Heart left ventricle (tissue), 16 donors: ENCODE data around the gene C19orf81. TPM values are rescaled to one million over a fixed set of nuclear protein-coding genes. Genes with fewer than 3 reads are reported as not detected.

Experiments used
- ATAC-seq, 4 donors: fragments of 200-7000 bp; cut with Tn5 transposase; one replicate each; pipeline ENCODE4 v1.9.1; 2020 to 2022; ENCODE audit warnings: moderate library complexity in 4 of 4, mild to moderate bottlenecking in 3 of 4, moderate number of reproducible peaks in 1 of 4
- DNase-seq, 5 donors: peaks; one replicate each; pipeline ENCODE4 v3.0.0-alpha.2; 2020
- H3K27ac ChIP-seq, 12 donors: fragments of 200-600 bp; sonication (generic) in 4 of 12; one replicate each; pipeline versions ENCODE4 v1.5.0 to v1.8.0; 2016 to 2022; ENCODE audit warnings: mild to moderate bottlenecking in 2 of 12
- H3K27me3 ChIP-seq, 9 donors: fragments of 200-600 bp; sonication (generic) in 2 of 9; one replicate each; pipeline versions ENCODE4 v1.5.1 to v1.8.0; 2016 to 2022; ENCODE audit warnings: mild to moderate bottlenecking in 3 of 9
- H3K36me3 ChIP-seq, 9 donors: fragments of 200-600 bp; sonication (generic) in 2 of 9; one replicate each; pipeline versions ENCODE4 v1.5.0 to v1.8.0; 2018 to 2022; ENCODE audit warnings: mild to moderate bottlenecking in 2 of 9
- H3K4me1 ChIP-seq, 12 donors: fragments of 200-600 bp; sonication (generic) in 4 of 12; one replicate each; pipeline versions ENCODE4 v1.5.0 to v1.8.0; 2016 to 2022; ENCODE audit warnings: mild to moderate bottlenecking in 3 of 12
- H3K4me3 ChIP-seq, 12 donors: fragments of 200-600 bp; sonication (generic) in 4 of 12; one replicate each; pipeline versions ENCODE4 v1.5.0 to v1.8.0; 2017 to 2022; ENCODE audit warnings: mild to moderate bottlenecking in 9 of 12, moderate library complexity in 4 of 12
- H3K9me3 ChIP-seq, 12 donors: fragments of 200-600 bp; sonication (generic) in 4 of 12; one replicate each; pipeline versions ENCODE4 v1.5.0 to v1.8.0; 2016 to 2022; ENCODE audit warnings: mild to moderate bottlenecking in 1 of 12
- CTCF ChIP-seq, 12 donors: fragments of 200-600 bp; sonication (generic) in 4 of 12; IDR thresholded peaks; one replicate each; pipeline versions ENCODE4 v1.5.0 to v1.8.0; 2018 to 2022; ENCODE audit warnings: antibody characterized with exemption in 12 of 12, mild to moderate bottlenecking in 5 of 12
- POLR2A ChIP-seq, 2 donors: fragments of 450-650 bp; IDR thresholded peaks; one replicate each; pipeline ENCODE4 v1.6.1; 2017; ENCODE audit warnings: antibody characterized with exemption in 2 of 2, mild to moderate bottlenecking in 2 of 2, moderate library complexity in 2 of 2
- WGBS, 4 donors: extraction: QIAGEN DNeasy Blood & Tissue Kit in 2 of 4; methylation state at CpG; one replicate each; pipeline versions ENCODE4 v1.1.5 to v1.1.7; 2013 to 2018; 5-methylcytosine and 5-hydroxymethylcytosine counted together
- intact Hi-C, 10 donors: fragments of 100-400 bp; cut with DNase I; formaldehyde crosslinking; loops; one replicate each; pipeline versions ENCODE4 v1.11.1 to v1.14.2; 2022
- polyA plus RNA-seq, 2 donors: library from polyadenylated mRNA; stranded (reverse); fragments of 200-250 nt; gene quantifications; one replicate each; pipeline ENCODE4 v1.2.3, GENCODE V29; 2013
- total RNA-seq, 9 donors: library from RNA; depleted of rRNA in 2 of 9; stranded (reverse); fragments of >200 nt in 2 of 9; fragmentation: NEBNext Ultra II Directional in 3 of 9; extraction: Animal tissue kit (Norgen Biotek cat#: 25700) in 3 of 9; gene quantifications; one replicate each; pipeline versions ENCODE4 v1.1.0 to v1.2.4, GENCODE V29; 2016 to 2023
- donor health status: ischemic (EF 13 %, LVEDD 7.1; RV severe dilation, severe dysfunction).
- donor health status: healthy with polysubstance abuse.
- donor health status: DM: no; HTN: yes; CAD: no.
- donor health status: DM: no; HTN: no; CAD: no.
- donor health status: ischemic (EF 25% LVEDD 6.9; RV normal size, moderate dysfunction).
- donor health status: ischemic (EF 25% LVEDD 5.7; RV mildly dilated, moderate dysfunction).
- donor health status: healthy.
- donor health status: DM: yes; HTN: yes; CAD: no.
- donor health status: ischemic (EF 35%, LVEDD 5.7; RV mildly dilated, moderate dysfunction).
- donor health status: nonischemic (EF 11% LVEDD 7.7; RV severe dilation, severe dysfunction).
- donor health status: DM: yes; HTN: yes; CAD: no.
- donor health status: PGD.
- donor health status: ischemic (EF 29% LVEDD 5.4; RV normal size, mild dysfunction).
- donor health status: nonischemic (EF 23%, LVEDD 6.1; RV moderate dilation, normal function).

Gene C19orf81
- total and polyA plus RNA-seq, 11 donors = 0.65 to 3.6 (median 1.7) TPM; not detected in 4

GRCh38 chr19:50702871-50703829 is 53.9 kb downstream of the C19orf81 start:
- H3K36me3 ChIP-seq = no peaks in the 10 kb centered on the region
- H3K9me3 ChIP-seq = no peaks in the 10 kb centered on the region
- no peak for TF ChIP-seq POLR2A (IDR thresholded peaks at IDR 0.05)
- no peak for TF ChIP-seq CTCF (IDR thresholded peaks at IDR 0.05)
- WGBS, 4 donors = 59 to 69% (median 61%) methylated on average over 28 to 47 of the region's 47 CpGs
- intact Hi-C loops = loop anchor here in 3 of 10 donors (5.0 to 10.0 kb wide), 2 partner anchors 79 to 82 kb away; no protein-coding TSS in a partner anchor
- ATAC-seq (no peak), DNase-seq (no peak)
- no peaks in the 10 kb centered on the region for H3K4me1 ChIP-seq
- H3K27ac ChIP-seq = no peak overlapping the region
- H3K4me3 ChIP-seq = no peak overlapping the region
- peaks cover 3 to 39% (median 12%) of the 10 kb centered on the region in 9 donors for H3K27me3 ChIP-seq

- DNase-seq (peak in 1 of 5 donors; percentile 16), ATAC-seq (no peak)
- Histone ChIP-seq H3K36me3 (no peaks in the 10 kb centered on the region), H3K4me1 (no peaks in the 10 kb centered on the region), H3K27ac (no peak overlapping the region), H3K4me3 (no peak overlapping the region), H3K9me3 (no peaks in the 10 kb centered on the region), H3K27me3 (peaks cover 3 to 39% (median 12%) of the 10 kb centered on the region in 9 donors)
- intact Hi-C loops = loop anchor here in 5 of 10 donors (1.0 to 10.0 kb wide), 4 partner anchors 78 to 81 kb away; no protein-coding TSS in a partner anchor
- 29 to 34% (median 31%) methylated on average over 22 of the region's 22 CpGs for WGBS, 4 donors
- TF ChIP-seq POLR2A (IDR thresholded peaks at IDR 0.05) = no peak
- TF ChIP-seq CTCF (IDR thresholded peaks at IDR 0.05) = peak in 1 of 12 donors; percentile 25
These were observed 54.9 kb downstream of the C19orf81 start for GRCh38 chr19:50703915-50704796.

- Histone ChIP-seq H3K36me3 (no peaks in the 10 kb centered on the region), H3K4me1 (no peaks in the 10 kb centered on the region), H3K9me3 (no peaks in the 10 kb centered on the region), H3K27ac (no peak overlapping the region), H3K27me3 (peaks cover 3 to 43% (median 12%) of the 10 kb centered on the region in 9 donors), H3K4me3 (no peak overlapping the region)
- DNase-seq = no peak
- peak in 2 of 4 donors; percentile 47 to 58 for ATAC-seq
- WGBS, 4 donors = 32 to 49% (median 40%) methylated on average over 9 of the region's 9 CpGs
- intact Hi-C loops = loop anchor here in 5 of 10 donors (1.0 to 10.0 kb wide), 4 partner anchors 77 to 79 kb away; no protein-coding TSS in a partner anchor
- TF ChIP-seq CTCF (IDR thresholded peaks at IDR 0.05) (peak; percentile 24 to 58 (median 48)), POLR2A (IDR thresholded peaks at IDR 0.05) (no peak)
These were observed 56.3 kb downstream of the C19orf81 start for GRCh38 chr19:50705422-50706019.
